Stimulated activated CD4-positive, alpha-beta T cell treated with anti-CD3 and anti-CD28 coated beads, TNF-alpha, amount 100 ng/mL, for 24 hours (primary cell): Measurements from ENCODE around the gene SNX1.

Source experiments
- DNase-seq, 3 experiments: peaks; one replicate each; pipeline ENCODE4 v3.0.0-alpha.2; 2020; ENCODE audit warnings: low read depth in 3 of 3

The SNX1 gene

DNA sequence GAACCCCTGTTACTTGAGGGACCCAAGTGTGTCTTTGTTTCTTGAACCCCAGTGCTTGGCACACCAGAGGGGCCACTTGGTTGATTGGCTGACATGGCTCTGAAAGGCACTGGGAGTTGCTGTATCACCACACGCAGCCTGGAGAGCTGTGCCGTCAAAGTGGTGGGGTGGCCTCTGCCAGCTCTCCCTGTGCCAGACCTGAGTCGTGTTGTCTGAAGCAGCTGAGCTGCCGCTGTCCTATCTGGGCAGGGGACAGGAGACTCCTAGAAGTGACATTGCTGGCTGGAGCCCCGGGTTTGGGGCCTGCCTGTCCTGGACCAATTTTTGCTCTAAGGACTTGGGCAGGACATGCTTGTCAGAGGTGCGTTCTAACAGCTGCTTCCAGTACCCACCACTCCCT lies 50.3 kb downstream of the SNX1 start:
- DNase-seq: no peak

DNA sequence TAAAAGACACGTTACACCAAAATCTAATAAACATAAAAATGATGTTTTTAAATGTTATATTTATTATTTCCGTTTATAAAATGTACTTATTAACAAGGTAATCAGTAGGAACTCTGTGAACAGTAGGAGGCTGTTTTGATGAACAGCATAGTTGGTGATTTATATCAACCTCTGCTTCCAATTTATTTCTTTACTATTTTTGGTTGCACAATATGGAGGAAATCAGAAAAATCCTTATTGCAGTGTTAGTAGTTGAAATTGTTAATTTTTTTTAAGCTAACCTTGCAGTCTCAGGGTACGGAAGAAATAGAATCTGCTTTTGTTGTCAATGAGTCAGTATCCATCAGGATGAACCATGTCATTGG lies 50.7 kb downstream of the SNX1 start:
- DNase-seq: no peak

DNA sequence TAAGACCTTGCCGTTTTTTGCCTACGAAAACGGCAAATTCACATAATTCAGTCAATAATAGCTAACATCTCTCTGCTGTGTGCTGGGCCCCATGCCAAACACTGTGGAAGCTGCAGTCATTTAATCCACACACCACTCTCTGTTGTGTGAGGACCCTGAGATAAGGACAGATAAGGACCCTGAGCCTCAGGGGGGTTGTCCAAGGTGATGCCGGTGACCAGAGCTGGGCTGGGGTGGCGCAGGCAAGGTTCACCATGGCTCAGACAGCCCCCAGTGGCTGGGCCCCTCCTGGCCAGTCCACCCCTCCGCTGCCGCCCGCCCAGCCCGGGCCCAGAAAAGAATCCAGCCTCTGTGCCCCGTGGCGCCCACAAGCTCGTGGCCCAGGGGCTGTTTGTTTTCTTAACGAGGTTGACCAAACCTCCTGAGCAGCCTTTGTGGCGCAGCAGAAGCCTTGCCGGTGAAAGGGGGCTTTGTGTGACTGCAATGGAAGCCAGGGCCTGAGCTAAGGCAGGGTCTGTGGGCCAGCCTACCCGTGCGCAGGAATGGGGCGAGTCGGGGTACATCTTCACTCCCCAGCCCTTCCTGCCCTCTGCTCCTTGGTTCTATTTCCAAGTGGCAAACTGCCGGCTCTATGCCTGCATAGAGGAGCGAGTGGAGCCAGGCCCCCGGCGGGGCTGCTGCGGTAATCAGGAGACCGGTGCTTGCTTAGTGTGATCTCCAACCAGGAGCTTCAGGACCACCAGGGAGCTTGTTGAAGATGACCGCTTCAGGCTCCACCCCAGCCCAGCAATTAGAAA lies 51.3 kb downstream of the SNX1 start:
- DNase-seq: no peak

DNA sequence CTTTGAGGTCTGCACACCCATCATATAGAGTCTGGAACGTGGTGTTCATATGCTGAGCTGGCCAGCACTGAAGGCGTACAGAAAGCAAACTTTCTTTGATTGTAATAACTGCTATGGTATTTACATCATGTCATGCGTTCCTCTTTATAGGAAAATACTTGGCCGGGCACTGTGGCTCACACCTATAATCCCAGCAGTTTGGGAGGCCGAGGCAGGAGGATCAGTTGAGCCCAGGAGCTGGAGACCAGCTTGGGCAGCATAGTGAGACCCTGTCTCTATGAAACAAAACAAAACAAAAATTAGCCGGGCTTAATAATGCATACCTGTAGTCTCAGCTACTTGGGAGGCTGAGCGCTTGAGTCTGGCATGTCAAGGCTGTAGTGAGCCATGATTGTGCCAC lies 52.4 kb downstream of the SNX1 start:
- DNase-seq: no peak

DNA sequence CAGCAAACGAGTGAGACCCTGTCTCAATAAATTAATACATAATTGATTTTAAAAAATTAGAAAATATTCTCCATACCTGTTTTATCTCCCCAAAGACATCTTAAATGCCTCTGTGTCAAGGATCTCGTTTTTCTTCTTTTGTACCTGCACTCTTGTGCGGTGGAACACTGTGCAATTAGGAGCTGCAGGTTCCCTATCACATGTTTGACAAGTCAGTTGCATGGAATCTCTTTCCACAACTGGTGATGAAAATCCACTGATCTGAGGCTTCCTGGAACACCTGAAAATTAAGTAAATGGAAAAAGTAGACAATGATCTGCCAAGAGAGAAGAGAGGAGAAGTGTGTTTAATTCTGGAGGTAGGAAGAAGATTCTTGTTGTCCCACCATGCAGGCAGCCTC lies 52.8 kb downstream of the SNX1 start:
- DNase-seq: no peak

DNA sequence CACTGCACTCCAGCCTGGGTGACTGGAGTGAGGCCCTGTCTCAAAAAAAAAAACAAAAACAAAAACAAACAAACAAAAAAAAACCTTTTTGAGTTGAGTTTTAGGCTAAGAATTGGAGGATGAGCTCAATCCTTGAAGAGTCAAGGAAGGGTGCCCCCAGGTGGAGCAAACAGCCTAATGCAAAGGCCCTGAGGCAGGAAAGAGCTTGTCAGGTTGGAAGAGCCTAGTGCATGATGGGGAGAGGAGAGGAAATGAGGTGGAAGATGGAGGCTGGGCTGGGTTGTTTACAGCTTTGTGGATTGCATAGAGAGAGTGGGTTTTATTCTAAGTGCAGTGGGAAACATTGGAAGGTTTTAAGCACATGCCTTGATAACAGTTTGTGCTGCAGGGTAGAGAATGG lies 53.6 kb downstream of the SNX1 start:
- DNase-seq: no peak

DNA sequence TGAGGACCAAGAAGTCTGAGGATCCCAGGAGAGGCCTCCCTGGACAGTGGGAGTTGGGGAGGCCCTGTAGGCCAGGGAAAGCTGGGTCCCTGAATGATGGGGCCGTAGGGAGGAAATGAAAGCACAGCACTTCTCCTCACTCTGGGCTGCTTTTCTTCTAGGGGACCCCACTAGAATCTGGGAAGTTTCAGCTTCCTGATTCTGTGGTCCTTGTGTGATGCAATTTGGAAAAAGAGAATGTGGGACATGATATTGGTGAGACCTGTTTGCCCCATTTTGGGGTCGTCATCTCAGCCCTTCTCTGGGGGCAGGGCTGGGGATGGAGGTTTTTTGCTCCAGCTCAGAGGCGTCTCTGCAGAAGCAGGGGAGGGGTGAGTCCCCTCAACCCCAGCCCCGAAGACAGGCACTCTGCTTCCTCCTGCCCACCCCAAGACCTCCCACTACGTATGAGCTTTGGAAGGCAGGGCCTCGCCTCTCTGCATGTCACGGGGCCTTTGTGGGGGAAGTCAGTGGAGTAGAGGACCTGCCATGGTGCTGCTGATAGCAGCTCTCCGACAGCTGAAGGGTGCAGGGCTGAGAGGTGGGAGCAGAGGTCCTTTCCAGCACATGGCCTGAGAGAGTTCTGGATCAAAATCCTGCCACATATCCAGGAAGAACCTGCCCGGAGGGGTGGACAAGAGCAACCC lies 54.3 kb downstream of the SNX1 start:
- no peak for DNase-seq

DNA sequence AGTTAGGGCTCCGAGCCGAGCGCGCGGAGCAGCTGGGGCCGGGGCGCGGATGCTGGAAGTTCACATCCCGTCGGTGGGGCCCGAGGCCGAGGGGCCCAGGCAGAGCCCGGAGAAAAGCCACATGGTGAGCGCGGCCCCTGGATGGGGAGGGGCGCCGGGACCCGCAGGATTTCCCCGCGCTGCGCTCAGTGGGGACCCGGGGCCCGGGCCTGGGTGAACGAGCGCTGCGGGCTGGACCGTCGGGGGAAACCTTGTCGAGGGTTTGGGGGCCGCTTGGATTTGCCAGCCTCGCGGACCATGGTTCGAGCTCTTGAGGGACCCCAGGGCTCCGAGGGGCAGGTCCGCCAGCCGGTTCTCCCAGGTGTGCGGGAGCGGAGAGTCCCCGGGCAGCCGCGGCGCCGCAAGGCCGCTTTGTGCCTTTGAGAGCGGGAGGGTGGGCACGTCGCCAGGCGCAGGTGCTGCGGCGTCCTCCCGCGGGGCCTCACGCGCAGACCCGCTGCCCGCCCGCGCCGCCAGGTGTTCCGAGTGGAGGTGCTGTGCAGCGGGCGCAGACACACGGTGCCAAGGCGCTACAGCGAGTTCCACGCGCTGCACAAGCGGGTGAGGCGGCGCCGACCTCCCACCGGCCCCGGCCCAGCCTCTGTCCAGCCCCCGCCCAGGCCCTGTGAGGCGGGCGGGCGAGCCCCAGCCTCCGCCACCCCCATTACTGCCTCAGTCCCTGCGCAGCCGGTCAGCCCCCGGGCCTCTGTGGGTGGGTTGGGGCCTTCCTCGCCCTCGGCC lies 56.1 kb downstream of the SNX1 start, which contains the start of gene SNX22:
Gene SNX22 (plus strand): TSS at position 5 of the 780 bp plus-strand sequence. CDS start 45 bp downstream, at position 50.
- no peak for DNase-seq

DNA sequence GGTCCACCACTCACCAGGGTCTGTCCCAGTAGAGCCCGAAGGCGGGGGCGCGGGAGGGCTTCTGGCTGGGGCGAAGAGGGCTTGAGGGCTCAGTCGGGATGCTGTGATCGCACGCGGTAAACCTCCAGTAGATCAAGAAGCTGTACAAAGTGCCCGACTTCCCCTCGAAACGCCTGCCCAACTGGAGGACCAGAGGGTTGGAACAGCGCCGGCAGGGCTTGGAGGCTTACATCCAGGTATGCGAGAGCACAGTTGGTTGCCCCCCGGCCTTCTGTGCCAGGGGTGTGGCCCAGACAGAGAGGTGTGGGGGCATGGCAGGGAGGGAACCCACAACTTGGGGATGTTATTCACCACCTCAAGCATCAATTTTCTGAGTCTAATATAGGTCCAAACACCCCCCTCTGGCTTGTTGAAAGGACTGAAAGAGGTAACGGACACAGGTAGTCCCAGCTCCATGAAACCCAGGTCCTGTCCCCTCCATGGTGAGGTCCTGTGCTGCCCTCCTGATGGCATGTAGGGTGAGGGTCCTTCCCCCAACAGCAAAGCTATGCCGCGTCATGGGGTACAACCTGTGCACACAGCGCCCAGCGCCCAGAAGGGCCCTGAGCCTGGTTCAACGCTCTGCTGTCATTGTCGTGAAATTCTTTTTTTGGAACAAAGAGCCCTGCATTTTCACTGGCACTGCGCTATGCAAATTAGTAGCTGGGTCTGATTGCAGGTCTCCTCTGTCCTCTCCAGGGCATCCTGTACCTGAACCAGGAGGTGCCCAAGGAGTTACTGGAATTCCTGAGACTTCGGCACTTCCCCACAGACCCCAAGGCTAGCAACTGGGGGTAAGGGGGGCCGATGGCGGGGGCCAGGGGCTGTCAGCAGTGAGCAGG lies 57.0 kb downstream of the SNX1 start:
- DNase-seq: no peak

DNA sequence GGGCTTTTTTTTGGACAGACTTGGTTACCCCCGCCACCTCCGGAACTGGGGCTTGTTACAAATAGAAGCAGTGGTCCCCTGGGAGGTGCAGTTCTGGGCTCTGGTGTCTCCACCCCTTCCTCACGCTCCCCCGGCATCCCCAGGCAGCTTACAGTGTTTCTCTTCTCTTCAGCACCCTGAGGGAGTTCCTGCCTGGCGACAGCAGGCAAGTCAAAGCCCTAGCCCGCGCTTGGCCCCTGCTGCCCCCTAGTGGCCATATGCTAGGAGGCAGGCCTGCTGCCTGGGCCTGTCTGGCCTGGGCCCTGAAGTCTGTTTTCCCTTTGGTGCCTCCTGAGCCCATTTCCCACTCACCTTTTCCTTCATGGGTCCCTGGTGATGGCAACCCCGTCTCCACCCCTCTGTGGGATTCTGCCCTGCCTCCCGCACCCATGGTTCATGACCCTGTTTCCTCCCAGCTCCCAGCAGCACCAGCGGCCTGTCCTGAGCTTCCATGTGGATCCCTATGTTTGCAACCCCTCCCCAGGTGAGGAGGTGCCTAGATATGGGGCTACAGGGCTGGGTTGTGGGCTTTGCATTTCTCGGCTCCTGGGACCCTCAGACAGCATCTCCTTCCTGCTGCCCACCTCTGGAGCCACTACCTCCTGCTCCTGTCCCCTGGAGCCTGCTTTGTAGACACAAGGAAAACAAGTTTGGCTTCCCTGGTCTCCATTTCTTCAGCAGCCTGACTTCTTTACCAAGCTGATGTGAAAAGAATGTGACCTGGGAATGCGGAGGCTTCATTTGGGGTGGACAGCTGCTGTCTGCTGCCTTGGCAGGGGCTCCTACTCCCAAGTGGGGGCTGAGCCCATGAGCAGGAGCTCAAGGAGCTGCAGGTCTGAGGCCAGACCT lies 57.9 kb downstream of the SNX1 start:
- peak; percentile 83 to 90 (median 84) for DNase-seq

DNA sequence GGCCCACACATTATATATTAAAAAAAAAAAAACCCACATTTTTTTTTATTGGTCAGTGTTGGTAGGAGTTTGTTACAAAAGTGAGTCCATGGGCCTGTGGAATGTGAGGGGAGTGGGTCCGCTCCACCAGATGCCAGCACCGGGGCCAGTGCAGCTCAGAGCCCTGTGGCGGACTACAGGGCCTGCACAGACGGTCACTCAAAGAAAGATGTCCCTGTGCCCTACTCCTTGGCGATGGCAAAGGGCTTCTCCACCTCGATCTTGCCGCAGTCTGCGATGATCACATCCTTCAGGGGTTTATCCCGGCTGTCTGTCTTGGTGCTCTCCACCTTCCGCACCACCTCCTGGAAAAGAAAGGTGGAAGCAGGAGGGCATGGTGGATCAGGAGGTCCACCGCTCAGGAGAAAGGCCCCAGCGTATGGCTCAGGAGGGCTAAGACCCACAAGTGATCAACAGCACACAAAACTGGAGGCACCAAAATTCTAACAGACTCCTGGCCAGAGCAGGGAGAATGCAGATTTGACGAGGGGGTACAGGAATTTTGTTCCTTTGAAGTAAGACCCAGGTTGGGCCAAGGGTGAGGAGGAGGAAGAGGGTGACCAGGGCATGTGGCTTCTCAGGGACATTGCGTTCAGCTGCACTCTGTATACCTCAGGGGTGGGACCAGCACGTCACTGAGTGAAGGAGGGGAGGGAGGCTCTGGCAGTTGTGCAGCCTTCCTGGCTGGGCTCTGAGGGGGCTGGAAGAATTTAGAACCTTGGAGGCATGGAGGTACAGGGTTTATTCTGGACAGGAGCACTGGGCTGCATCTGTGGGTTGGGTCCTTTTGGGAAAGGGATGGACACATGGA lies 60.2 kb downstream of the SNX1 start:
- no peak for DNase-seq

DNA sequence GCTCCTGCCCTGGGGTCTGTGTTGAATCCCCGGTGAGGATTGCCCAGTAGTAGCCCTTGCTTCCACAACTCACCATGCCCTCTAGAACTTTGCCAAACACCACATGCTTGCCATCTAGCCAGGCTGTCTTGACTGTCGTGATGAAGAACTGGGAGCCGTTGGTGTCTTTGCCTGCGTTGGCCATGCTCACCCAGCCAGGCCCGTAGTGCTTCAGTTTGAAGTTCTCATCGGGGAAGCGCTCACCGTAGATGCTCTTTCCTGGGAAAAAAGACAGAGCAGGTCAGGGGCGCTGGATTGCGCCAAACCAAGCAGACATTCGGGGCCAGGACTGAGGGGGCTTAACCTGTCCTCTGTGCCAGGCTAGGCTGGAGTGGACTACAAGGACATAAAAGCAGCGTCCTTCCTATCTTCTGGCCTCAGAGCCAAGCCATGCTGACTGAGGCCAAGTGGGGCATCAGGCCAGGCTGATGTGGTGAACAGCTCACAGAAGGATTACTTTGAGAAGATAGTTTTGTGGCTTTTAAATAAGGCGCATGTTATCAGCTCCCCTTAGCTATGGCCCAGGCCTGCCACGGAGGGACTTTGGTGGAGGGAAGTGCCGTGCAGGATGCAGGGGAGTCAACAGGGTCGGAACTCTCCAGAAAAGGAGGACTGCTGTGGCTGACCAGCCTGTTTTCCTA lies 61.0 kb downstream of the SNX1 start:
- no peak for DNase-seq

DNA sequence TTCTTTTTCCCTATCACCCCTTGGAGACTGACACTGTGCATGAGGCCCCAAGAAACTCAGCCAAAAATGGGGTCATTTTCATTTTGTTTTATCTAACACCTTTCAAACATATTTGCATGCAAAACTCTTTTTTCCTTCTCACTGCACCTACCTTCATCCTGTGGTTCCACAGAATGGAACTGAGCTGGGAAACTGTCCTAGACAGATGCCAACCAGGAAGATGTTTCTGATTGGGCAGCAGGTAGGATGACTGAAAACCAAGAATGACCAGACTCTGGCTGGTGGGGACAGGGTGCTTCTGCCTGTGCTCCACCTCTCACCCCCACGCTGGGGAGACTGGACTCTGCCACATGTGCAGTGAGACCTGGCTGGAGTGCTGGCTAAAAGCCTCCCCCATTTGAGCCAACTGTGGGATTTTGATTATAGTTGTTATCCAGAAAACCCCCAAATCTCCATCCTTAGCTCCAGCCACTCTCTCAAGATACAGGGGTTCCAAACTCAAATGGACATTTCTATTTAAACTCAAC lies 61.9 kb downstream of the SNX1 start:
- no peak for DNase-seq

DNA sequence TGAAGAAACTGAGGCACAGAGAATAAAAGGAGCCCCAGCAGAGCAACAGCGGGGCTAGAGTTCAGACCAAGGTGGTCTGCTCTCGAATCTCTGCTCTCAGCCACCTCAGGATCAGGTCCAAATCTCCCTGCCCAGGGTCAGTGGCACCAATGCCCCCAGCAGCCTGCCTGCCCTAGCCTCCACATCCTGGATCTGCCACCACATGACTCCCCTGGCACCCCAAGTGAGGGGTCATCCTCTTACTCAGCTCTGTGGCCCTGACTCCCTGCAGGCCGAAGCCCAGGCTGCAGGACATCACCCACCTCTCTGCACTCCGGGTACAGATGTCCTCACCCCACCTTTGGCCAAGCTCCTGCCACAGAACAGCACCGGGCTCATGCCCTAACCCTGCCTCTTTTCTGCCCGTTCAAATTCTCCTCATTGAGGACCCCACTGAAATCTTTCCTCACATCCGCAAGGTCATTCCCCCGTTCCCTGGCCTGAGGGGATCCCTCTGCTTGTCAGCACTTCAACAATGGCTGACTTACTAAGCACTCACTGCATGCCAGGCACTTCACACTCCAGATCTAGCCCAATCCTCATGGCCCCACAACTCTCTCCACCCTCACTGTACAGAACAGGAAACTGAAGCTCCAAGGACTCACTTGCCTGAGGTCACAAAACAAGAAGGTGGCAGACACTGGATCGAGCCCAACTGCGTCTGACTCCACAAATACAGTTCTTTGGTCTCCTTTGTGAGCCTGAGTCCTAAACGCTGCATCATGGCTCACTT lies 62.8 kb downstream of the SNX1 start:
- DNase-seq: no peak

DNA sequence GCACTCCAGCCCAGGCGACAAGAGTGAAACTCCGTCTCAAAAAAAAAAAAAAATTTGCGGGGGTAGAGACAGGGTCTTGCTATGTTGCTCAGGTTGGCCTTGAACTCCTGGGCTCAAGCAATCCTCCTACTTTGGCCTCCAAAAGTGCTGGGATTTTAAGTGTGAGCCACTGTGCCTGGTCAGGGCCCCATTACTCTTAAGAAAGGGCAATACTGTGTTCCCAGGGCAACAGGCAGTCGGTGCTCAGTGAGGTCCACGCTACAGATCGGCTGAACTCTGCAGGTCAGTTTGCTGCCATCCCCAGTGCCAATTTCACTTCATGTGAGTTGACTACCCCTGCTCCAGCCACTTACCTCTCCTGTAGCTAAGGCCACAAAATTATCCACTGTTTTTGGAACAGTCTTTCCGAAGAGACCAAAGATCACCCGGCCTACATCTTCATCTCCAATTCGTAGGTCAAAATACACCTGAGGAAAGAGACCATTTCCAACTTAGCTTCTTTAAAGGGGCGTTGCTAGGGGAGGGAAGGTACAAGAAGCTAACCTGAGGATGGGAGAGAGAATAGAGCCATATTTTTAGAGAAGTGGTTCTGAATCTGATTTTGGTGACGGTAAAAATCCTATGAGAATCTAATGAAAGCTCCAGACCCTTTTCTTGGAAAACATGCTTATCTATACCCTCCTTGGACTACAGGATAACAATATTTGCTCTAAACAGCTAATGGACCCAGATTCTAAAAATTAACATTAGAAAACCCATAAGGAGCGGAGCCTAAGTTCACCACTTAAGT lies 66.1 kb downstream of the SNX1 start:
- DNase-seq: no peak

DNA sequence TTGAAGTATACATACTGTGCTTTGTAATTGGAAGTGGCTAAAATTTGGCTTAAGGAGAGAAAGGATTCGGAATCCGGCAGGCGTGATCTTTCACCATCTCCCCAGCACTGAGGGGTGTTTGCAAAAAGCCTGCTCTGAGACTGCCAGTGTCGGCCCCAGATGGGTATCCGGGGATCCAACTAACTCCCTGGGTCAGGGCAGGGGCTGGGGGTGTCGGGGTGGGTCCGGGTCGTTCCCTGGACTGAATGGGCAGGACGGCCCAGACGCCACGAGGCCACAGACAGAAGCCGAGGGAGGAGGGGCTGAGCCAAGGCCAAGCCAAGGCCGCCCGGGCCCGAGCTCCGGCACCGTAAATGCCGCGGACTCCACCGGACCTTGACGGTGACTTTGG lies 66.7 kb downstream of the SNX1 start:
- no peak for DNase-seq
